ENCODE data around the gene CXorf65.

Gene CXorf65

GRCh38 chrX:71144651-71145050, 38.1 kb upstream of the CXorf65 start, which contains the start of gene NLGN3:
TSS of gene NLGN3 (plus strand) at chrX:71144841. CDS start at chrX:71147750, 2,909 bp downstream.
- H3K9me3 ChIP-seq (ENCODE audit: severe bottlenecking) = no peaks in the 10 kb centered on the region
- H3K27ac ChIP-seq = no peak within 1 kb of the TSS
- H3K36me3 ChIP-seq = no peaks in the 10 kb centered on the region
- peaks cover 14% of the 10 kb centered on the region for H3K27me3 ChIP-seq (ENCODE audit: insufficient read depth, low read depth, severe bottlenecking)
- H3K4me3 ChIP-seq (ENCODE audit: low read depth, low read length) = peak within 1 kb of the TSS; percentile 32
- TF ChIP-seq CTCF (IDR thresholded peaks at IDR 0.05; ENCODE audit: low read depth, low read length) = no peak
- peak; percentile 13 for DNase-seq

GRCh38 chrX:71143508-71143907, 37.0 kb upstream of the CXorf65 start:
- Histone ChIP-seq H3K27me3 (ENCODE audit: insufficient read depth, low read depth, severe bottlenecking) (peaks cover 11% of the 10 kb centered on the region), H3K4me3 (ENCODE audit: low read depth, low read length) (no peak overlapping the region), H3K36me3 (peaks cover 5% of the 10 kb centered on the region; the same call in 1 of the 2 replicates), H3K27ac (no peak overlapping the region), H3K9me3 (ENCODE audit: severe bottlenecking) (no peaks in the 10 kb centered on the region)
- DNase-seq = no peak
- no peak for TF ChIP-seq CTCF (IDR thresholded peaks at IDR 0.05; ENCODE audit: low read depth, low read length)

GRCh38 chrX:71140440-71140839, 33.9 kb upstream of the CXorf65 start:
- H3K36me3 ChIP-seq = peaks cover 16% of the 10 kb centered on the region
- no peak overlapping the region for H3K4me3 ChIP-seq (ENCODE audit: low read depth, low read length)
- TF ChIP-seq CTCF (IDR thresholded peaks at IDR 0.05; ENCODE audit: low read depth, low read length) = no peak
- peaks cover 4% of the 10 kb centered on the region for H3K27me3 ChIP-seq (ENCODE audit: insufficient read depth, low read depth, severe bottlenecking)
- no peak overlapping the region for H3K27ac ChIP-seq
- H3K9me3 ChIP-seq (ENCODE audit: severe bottlenecking) = no peaks in the 10 kb centered on the region
- DNase-seq = no peak

- H3K4me3 ChIP-seq (ENCODE audit: low read depth, low read length) = no peak overlapping the region
- DNase-seq = no peak
- no peak overlapping the region for H3K27ac ChIP-seq
- peaks cover 3% of the 10 kb centered on the region for H3K27me3 ChIP-seq (ENCODE audit: insufficient read depth, low read depth, severe bottlenecking)
- H3K9me3 ChIP-seq (ENCODE audit: severe bottlenecking) = no peaks in the 10 kb centered on the region
- H3K36me3 ChIP-seq = peaks cover 44% of the 10 kb centered on the region
- TF ChIP-seq CTCF (IDR thresholded peaks at IDR 0.05; ENCODE audit: low read depth, low read length) = no peak
These were observed 25.0 kb upstream of the CXorf65 start for GRCh38 chrX:71131510-71131909.

- Histone ChIP-seq H3K36me3 (peaks cover 58% of the 10 kb centered on the region), H3K4me3 (ENCODE audit: low read depth, low read length) (no peak overlapping the region), H3K9me3 (ENCODE audit: severe bottlenecking) (no peaks in the 10 kb centered on the region), H3K27me3 (ENCODE audit: insufficient read depth, low read depth, severe bottlenecking) (peaks cover 3% of the 10 kb centered on the region), H3K27ac (no peak overlapping the region)
- peak; percentile 60 for DNase-seq
- peak; percentile 89 for TF ChIP-seq CTCF (IDR thresholded peaks at IDR 0.05; ENCODE audit: low read depth, low read length)
These were observed 22.6 kb upstream of the CXorf65 start for GRCh38 chrX:71128915-71129765.
